GM21825 (cell line): ENCODE results near the gene TMCC3.
"Not testable (repeated sequence)": the region's sequence is repeated elsewhere in the genome, so short reads cannot be mapped to it uniquely, and the experiment has no call there.

Source experiments
- ATAC-seq: cut with Tn5 transposase; IDR thresholded peaks from one replicate; pipeline ENCODE4 v1.9.1; 2021; ENCODE audit warnings: mild to moderate bottlenecking, moderate library complexity; ENCODE audit not compliant: unreplicated experiment

TMCC3 gene

GRCh38 chr12:94604366-94604698 is 46.0 kb downstream of the TMCC3 start:
- no peak for ATAC-seq

GRCh38 chr12:94603434-94604365 is 46.7 kb downstream of the TMCC3 start:
- ATAC-seq = no peak

GRCh38 chr12:94602024-94602423 is 48.3 kb downstream of the TMCC3 start:
- ATAC-seq = no peak

- ATAC-seq = not testable (repeated sequence)
Observed at GRCh38 chr12:94601307-94601706, 49.0 kb downstream of the TMCC3 start.

- no peak for ATAC-seq
Observed at GRCh38 chr12:94599189-94599588, 51.2 kb downstream of the TMCC3 start.

GRCh38 chr12:94597268-94597667 is 53.1 kb downstream of the TMCC3 start:
- no peak for ATAC-seq

GRCh38 chr12:94596596-94596995 is 53.8 kb downstream of the TMCC3 start:
- ATAC-seq = no peak

GRCh38 chr12:94595152-94595551 is 55.2 kb downstream of the TMCC3 start:
- no peak for ATAC-seq

- no peak for ATAC-seq
Observed at GRCh38 chr12:94594443-94594825, 55.9 kb downstream of the TMCC3 start.

GRCh38 chr12:94593822-94594442 is 56.4 kb downstream of the TMCC3 start:
- peak; percentile 84 for ATAC-seq

GRCh38 chr12:94592723-94593122 is 57.6 kb downstream of the TMCC3 start:
- ATAC-seq = not testable (repeated sequence)

GRCh38 chr12:94592080-94592479 is 58.3 kb downstream of the TMCC3 start:
- no peak for ATAC-seq

- ATAC-seq = no peak
Observed at GRCh38 chr12:94590428-94590827, 59.9 kb downstream of the TMCC3 start.

- ATAC-seq = no peak
Observed at GRCh38 chr12:94589591-94590001, 60.8 kb downstream of the TMCC3 start.

GRCh38 chr12:94588346-94588745 is 62.0 kb downstream of the TMCC3 start:
- no peak for ATAC-seq

GRCh38 chr12:94587266-94588241 is 62.8 kb downstream of the TMCC3 start:
- no peak for ATAC-seq

- ATAC-seq = no peak
Observed at GRCh38 chr12:94586589-94587259, 63.6 kb downstream of the TMCC3 start.

- ATAC-seq = no peak
Observed at GRCh38 chr12:94585626-94586025, 64.7 kb downstream of the TMCC3 start.

GRCh38 chr12:94584377-94584776 is 66.0 kb downstream of the TMCC3 start:
- no peak for ATAC-seq

- ATAC-seq = no peak
Observed at GRCh38 chr12:94582591-94582990, 67.8 kb downstream of the TMCC3 start.
